Measurements from ENCODE around the gene ZNF74. TPM values are rescaled to one million over a fixed set of nuclear protein-coding genes. Genes with fewer than 3 reads are reported as not detected.
"Not testable (repeated sequence)": the region's sequence is repeated elsewhere in the genome, so short reads cannot be mapped to it uniquely, and the experiment has no call there.

ZNF74 gene
- total and polyA plus RNA-seq, 4 donors: 4.1 to 17.6 (median 8.6) TPM

GRCh38 chr22:20413217-20414058 is 19.5 kb downstream of the ZNF74 start:
- Histone ChIP-seq H3K27me3 (ENCODE audit: control insufficient read depth in 3 of 3, insufficient read depth in 3 of 3, low read length in 2 of 3) (no peaks in the 10 kb centered on the region), H3K4me3 (no peak overlapping the region), H3K9ac (ENCODE audit: insufficient read depth in 1 of 2, low read length in 2 of 2) (no peak overlapping the region), H3K27ac (ENCODE audit: low read depth in 1 of 2, low read length in 1 of 2) (no peak overlapping the region), H3K36me3 (ENCODE audit: control insufficient read depth in 4 of 4, insufficient read depth in 4 of 4, low read length in 4 of 4) (no peaks in the 10 kb centered on the region), H3K4me1 (ENCODE audit: control insufficient read depth in 5 of 5, insufficient read depth in 5 of 5, low read length in 5 of 5) (no peaks in the 10 kb centered on the region), H3K9me3 (ENCODE audit: control insufficient read depth in 4 of 4, insufficient read depth in 3 of 4, low read length in 3 of 4) (no peaks in the 10 kb centered on the region)
- TF ChIP-seq CTCF (IDR thresholded peaks at IDR 0.05; ENCODE audit: control extremely low read depth, extremely low read depth): no peak
- DNase-seq (no peak), ATAC-seq (ENCODE audit: insufficient read depth, low FRiP score) (no peak)
- 95 to 96% methylated on average over 9 of the region's 9 CpGs for WGBS, 2 donors

GRCh38 chr22:20414059-20414440 is 20.1 kb downstream of the ZNF74 start:
- H3K9ac ChIP-seq (ENCODE audit: insufficient read depth in 1 of 2, low read length in 2 of 2): no peak overlapping the region
- no peak for ATAC-seq (ENCODE audit: insufficient read depth, low FRiP score)
- TF ChIP-seq CTCF (IDR thresholded peaks at IDR 0.05; ENCODE audit: control extremely low read depth, extremely low read depth): no peak
- 85 to 95% methylated on average over 5 of the region's 5 CpGs for WGBS, 2 donors
- H3K9me3 ChIP-seq (ENCODE audit: control insufficient read depth in 4 of 4, insufficient read depth in 3 of 4, low read length in 3 of 4): no peaks in the 10 kb centered on the region
- no peaks in the 10 kb centered on the region for H3K4me1 ChIP-seq (ENCODE audit: control insufficient read depth in 5 of 5, insufficient read depth in 5 of 5, low read length in 5 of 5)
- no peak overlapping the region for H3K4me3 ChIP-seq
- no peaks in the 10 kb centered on the region for H3K36me3 ChIP-seq (ENCODE audit: control insufficient read depth in 4 of 4, insufficient read depth in 4 of 4, low read length in 4 of 4)
- H3K27me3 ChIP-seq (ENCODE audit: control insufficient read depth in 3 of 3, insufficient read depth in 3 of 3, low read length in 2 of 3): no peaks in the 10 kb centered on the region
- no peak for DNase-seq
- no peak overlapping the region for H3K27ac ChIP-seq (ENCODE audit: low read depth in 1 of 2, low read length in 1 of 2)

GRCh38 chr22:20414450-20414849 is 20.5 kb downstream of the ZNF74 start:
- H3K27ac ChIP-seq (ENCODE audit: low read depth in 1 of 2, low read length in 1 of 2): no peak overlapping the region
- no peaks in the 10 kb centered on the region for H3K27me3 ChIP-seq (ENCODE audit: control insufficient read depth in 3 of 3, insufficient read depth in 3 of 3, low read length in 2 of 3)
- 69 to 94% methylated on average over 3 of the region's 3 CpGs for whole genome bisulfite sequencing, 2 donors
- ATAC-seq (ENCODE audit: insufficient read depth, low FRiP score): no peak
- no peaks in the 10 kb centered on the region for H3K9me3 ChIP-seq (ENCODE audit: control insufficient read depth in 4 of 4, insufficient read depth in 3 of 4, low read length in 3 of 4)
- no peak for TF ChIP-seq CTCF (IDR thresholded peaks at IDR 0.05; ENCODE audit: control extremely low read depth, extremely low read depth)
- H3K4me1 ChIP-seq (ENCODE audit: control insufficient read depth in 5 of 5, insufficient read depth in 5 of 5, low read length in 5 of 5): no peaks in the 10 kb centered on the region
- DNase-seq: no peak
- no peaks in the 10 kb centered on the region for H3K36me3 ChIP-seq (ENCODE audit: control insufficient read depth in 4 of 4, insufficient read depth in 4 of 4, low read length in 4 of 4)
- no peak overlapping the region for H3K9ac ChIP-seq (ENCODE audit: insufficient read depth in 1 of 2, low read length in 2 of 2)
- H3K4me3 ChIP-seq: no peak overlapping the region

- H3K4me1 ChIP-seq (ENCODE audit: control insufficient read depth in 5 of 5, insufficient read depth in 5 of 5, low read length in 5 of 5); DNase-seq; H3K4me3 ChIP-seq; H3K27me3 ChIP-seq (ENCODE audit: control insufficient read depth in 3 of 3, insufficient read depth in 3 of 3, low read length in 2 of 3); ATAC-seq (ENCODE audit: insufficient read depth, low FRiP score); H3K9ac ChIP-seq (ENCODE audit: insufficient read depth in 1 of 2, low read length in 2 of 2); H3K36me3 ChIP-seq (ENCODE audit: control insufficient read depth in 4 of 4, insufficient read depth in 4 of 4, low read length in 4 of 4); H3K9me3 ChIP-seq (ENCODE audit: control insufficient read depth in 4 of 4, insufficient read depth in 3 of 4, low read length in 3 of 4); H3K27ac ChIP-seq (ENCODE audit: low read depth in 1 of 2, low read length in 1 of 2): not testable (repeated sequence)
- 76 to 96% methylated on average over 3 of the region's 3 CpGs for WGBS, 2 donors
These were observed 21.3 kb downstream of the ZNF74 start for GRCh38 chr22:20415241-20415640.

- not testable (repeated sequence) for H3K9ac ChIP-seq (ENCODE audit: insufficient read depth in 1 of 2, low read length in 2 of 2); H3K36me3 ChIP-seq (ENCODE audit: control insufficient read depth in 4 of 4, insufficient read depth in 4 of 4, low read length in 4 of 4); DNase-seq; H3K4me3 ChIP-seq; ATAC-seq (ENCODE audit: insufficient read depth, low FRiP score); H3K4me1 ChIP-seq (ENCODE audit: control insufficient read depth in 5 of 5, insufficient read depth in 5 of 5, low read length in 5 of 5); H3K9me3 ChIP-seq (ENCODE audit: control insufficient read depth in 4 of 4, insufficient read depth in 3 of 4, low read length in 3 of 4); H3K27ac ChIP-seq (ENCODE audit: low read depth in 1 of 2, low read length in 1 of 2); H3K27me3 ChIP-seq (ENCODE audit: control insufficient read depth in 3 of 3, insufficient read depth in 3 of 3, low read length in 2 of 3)
- WGBS, 2 donors: 87 to 88% methylated on average over 3 of the region's 3 CpGs
These were observed 21.7 kb downstream of the ZNF74 start for GRCh38 chr22:20415699-20416098.
